Measurements from ENCODE around the gene LYRM1.

DNA sequence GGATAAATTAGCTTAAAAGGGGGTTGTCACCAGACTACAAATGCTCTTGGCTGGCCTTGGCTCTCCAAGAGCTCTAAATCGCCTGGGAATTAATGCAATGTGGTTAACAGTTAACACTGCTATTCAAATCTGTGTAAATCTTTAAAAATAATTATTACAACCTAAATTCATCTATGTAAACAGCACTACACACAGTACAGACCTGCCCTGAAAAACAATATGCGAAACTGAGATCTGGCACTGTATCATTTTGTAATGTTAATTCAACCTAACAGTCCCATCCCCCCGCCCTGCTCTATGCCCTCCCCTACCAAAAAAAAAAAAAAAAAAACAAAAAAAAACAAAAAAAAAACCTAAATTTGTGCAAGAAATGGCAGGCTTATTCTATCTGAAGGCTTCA is 41.3 kb upstream of the LYRM1 start:
- no peak for TF ChIP-seq POLR2AphosphoS5 (IDR thresholded peaks at IDR 0.05)
- TF ChIP-seq, protein P1, sequence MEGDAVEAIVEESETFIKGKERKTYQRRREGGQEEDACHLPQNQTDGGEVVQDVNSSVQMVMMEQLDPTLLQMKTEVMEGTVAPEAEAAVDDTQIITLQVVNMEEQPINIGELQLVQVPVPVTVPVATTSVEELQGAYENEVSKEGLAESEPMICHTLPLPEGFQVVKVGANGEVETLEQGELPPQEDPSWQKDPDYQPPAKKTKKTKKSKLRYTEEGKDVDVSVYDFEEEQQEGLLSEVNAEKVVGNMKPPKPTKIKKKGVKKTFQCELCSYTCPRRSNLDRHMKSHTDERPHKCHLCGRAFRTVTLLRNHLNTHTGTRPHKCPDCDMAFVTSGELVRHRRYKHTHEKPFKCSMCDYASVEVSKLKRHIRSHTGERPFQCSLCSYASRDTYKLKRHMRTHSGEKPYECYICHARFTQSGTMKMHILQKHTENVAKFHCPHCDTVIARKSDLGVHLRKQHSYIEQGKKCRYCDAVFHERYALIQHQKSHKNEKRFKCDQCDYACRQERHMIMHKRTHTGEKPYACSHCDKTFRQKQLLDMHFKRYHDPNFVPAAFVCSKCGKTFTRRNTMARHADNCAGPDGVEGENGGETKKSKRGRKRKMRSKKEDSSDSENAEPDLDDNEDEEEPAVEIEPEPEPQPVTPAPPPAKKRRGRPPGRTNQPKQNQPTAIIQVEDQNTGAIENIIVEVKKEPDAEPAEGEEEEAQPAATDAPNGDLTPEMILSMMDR (IDR thresholded peaks at IDR 0.05) = no peak

Data from suprapubic skin (tissue), 3 donors.